Activated CD8-positive, alpha-beta memory T cell treated with anti-CD3 and anti-CD28 coated beads for 36 hours (primary cell): ENCODE measurements around the gene PPP1R9A. TPM values are rescaled to one million over a fixed set of nuclear protein-coding genes. Genes with fewer than 3 reads are reported as not detected.

ENCODE experiments used
- CTCF ChIA-PET: fragments of 350-600 bp; sonication (Branson Sonifier 250); formaldehyde crosslinking; loops from one replicate; lab custom pipeline; 2021; ENCODE audit warnings: antibody characterized with exemption; lab: Charles Lee
- POLR2A ChIA-PET: fragments of 350-600 bp; sonication (Branson Sonifier 250); formaldehyde crosslinking; loops from one replicate; lab custom pipeline; 2021; ENCODE audit warnings: antibody characterized with exemption; lab: Charles Lee
- total RNA-seq, 2 experiments: library from RNA; stranded (reverse); gene quantifications; one replicate each; pipeline ENCODE4 v1.2.3, GENCODE V29; 2021

The PPP1R9A gene
- total RNA-seq, 2 experiments from 2014 or later, result 0.08 to 0.15 TPM

DNA sequence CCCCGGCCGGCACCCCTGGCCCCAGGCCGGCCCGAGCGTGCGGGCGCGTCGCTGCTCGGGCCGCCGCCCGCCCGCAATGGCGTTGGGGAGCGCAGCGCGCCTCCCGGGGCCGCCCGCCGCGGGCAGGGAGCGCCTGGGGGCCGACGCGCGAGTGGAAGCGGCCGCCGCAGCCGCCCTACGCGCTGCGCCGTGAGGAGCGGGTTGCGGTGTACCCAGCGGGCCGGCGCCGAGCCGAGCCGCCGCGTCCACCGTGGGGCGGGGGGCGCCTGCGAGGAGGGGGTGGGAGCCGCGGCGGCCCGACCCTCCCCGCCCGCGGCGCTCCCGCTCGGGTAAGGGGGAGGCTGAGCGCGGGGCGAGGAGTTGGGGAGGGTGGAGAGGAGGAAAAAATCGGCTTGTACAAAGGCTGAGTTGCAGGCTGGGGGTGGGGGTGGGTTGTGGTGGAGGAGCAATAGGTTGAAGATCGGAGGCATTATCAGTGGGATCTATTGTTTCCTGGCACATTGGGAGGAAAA is 473 bp downstream of the PPP1R9A start:
- POLR2A ChIA-PET, result no interaction called here
- CTCF ChIA-PET, result no interaction called here

DNA sequence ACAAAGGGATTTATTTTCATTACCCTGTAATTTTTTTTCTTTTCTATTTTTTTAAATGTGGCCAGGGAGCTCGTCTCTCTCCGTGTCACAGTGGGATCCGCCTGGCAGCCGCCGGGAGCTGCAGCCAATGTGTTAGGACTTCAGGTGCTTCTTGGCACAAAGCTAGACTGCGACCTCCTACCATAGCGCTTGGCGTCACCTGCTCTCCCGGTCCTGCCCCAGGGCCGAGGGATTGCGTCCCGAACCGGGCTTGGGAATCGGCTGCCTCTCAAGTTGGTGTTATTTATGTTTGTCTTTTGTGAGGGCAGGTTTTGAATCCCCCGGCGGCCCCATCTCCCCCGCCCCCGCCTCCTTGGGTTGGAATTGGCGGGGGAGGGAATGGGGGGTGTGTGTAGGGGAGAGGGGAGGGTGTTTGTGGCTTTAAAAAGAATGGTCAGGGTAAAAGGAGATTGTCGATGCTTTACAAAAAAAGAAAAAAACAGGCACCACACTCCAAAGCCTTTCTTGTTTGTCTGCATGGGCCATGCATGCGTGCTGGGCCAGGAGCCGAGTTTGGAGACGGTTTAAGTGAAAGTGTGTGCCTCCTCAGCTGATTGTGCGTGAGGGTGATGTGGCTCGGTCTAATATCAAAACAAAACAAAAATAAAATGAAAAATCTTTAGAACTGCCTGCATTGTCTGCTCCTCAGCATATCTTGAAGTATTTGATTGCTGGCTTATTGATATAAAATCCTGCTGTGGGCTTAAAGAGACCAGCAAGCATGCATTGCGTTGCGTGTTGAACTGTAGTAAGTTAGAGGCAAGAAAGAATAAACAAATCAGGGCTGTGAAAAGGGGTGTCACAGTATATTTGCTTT is 1.2 kb downstream of the PPP1R9A start:
- ChIA-PET CTCF (interaction anchor here (0.7 kb wide), 1 partner anchor 549 kb away, joined by 3 read pairs; no protein-coding TSS in a partner anchor), POLR2A (no interaction called here)

DNA sequence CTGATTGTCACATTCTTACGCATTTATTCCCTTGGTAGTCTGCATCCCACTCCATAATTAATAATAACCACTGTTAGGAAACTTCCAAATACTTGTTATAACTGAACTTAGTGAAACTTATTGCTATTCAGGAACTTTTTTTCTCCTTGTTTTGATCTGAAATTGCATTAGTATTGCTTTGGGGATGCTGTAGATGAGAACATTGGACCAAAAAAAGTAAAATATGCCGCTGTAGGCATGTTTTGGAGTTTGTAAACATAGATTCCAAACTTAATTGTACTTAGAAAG is 1.7 kb downstream of the PPP1R9A start:
- CTCF ChIA-PET, result interaction anchor here (0.7 kb wide), 1 partner anchor 550 kb away, joined by 3 read pairs; no protein-coding TSS in a partner anchor

DNA sequence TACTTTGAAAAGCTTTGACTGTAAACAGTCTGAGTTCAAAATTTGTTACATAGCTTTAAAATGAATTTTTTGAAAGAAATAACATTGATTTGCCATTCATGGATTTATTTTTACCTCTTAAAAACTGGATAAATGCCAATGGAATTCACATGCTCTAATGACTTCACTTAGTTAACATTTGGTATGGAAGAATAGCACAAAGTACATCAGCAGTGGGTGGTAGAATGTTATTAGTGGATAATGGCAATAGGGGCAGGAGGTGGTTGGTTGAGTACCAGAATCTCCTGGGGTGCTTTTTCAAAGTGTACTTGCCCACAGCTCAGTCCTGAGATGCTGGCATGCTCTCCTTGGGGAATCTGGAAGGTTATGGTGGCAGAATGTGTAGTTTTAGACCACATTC is 4.7 kb downstream of the PPP1R9A start:
- CTCF ChIA-PET, result no interaction called here

More for the DNA sequence above, 1.7 kb downstream of the PPP1R9A start:
- POLR2A ChIA-PET, result no interaction called here

DNA sequence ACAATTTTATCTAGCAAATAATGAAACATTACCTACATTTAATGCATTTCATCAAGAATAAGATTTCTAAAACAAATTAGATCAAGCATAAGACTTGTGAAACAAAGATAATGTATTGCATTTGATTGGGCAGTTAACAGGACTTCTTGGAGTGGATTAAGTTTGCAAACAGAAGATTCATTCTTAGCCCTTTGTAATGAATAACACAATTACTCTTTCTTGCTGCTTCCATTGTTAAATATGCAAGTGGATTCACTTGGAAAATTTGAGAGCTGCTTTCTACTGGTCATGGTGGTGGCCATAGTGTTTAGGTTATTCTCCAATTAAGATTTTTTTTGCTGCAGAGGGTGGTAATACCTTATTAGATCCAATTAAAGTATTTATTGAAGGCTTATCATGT is 6.0 kb downstream of the PPP1R9A start:
- CTCF ChIA-PET, result no interaction called here
- POLR2A ChIA-PET, result no interaction called here

More for the DNA sequence above, 4.7 kb downstream of the PPP1R9A start:
- POLR2A ChIA-PET, result no interaction called here

DNA sequence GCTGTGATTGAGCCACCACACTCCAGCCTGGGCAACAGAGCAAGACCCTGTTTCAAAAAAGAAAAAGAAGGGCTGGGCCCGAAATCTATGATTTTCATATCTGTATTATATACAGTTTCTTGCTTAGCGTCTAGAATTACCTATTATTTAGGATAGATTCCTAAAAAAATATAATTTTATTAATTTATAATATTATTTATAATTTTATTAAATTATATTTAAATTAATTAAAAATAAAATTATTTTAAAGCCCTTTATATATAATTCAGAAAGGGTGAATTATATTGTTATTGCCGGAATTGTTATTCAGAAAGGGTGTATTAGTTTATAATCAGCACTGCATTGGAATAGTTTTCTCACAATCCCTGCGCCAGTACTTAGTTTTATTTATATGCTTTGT is 14.5 kb downstream of the PPP1R9A start:
- CTCF ChIA-PET, result no interaction called here
- POLR2A ChIA-PET, result no interaction called here

DNA sequence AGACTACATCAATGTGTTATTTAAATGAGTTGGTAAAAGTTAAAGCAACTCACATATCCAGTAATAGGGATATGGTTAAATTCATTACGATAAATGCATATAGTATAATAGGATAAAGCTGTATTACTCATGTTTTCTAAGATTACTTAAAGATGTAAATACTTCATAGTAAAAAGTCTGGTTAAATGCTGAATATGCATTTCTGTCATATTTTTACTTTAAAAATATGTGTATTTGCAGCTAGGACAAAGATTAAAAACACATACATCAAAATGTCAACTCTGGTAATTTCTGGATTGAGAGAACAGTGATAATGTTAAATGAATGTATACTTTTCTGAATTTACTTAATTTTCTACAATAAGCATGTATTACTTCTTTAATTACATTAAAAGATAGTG is 15.1 kb downstream of the PPP1R9A start:
- ChIA-PET CTCF (no interaction called here), POLR2A (no interaction called here)

DNA sequence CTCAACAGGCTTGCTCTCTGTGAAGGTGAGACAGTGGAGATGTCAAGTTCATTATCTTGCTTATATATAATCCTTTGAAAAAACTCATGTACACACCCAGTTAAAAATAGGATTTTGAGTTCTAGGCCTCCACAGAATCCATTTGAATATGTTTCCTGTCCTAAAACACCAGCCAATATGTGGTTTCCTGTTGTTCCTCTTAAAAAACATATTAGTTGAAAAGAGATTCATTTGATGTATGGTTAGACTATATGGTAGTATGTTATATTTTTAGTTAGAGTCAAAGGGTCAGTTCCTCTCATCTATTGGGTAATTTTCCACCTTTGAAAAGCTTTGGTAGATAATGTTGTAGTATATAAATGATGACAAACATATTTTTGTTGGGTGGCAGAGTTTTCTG is 16.0 kb downstream of the PPP1R9A start:
- POLR2A ChIA-PET, result no interaction called here
- CTCF ChIA-PET, result no interaction called here

DNA sequence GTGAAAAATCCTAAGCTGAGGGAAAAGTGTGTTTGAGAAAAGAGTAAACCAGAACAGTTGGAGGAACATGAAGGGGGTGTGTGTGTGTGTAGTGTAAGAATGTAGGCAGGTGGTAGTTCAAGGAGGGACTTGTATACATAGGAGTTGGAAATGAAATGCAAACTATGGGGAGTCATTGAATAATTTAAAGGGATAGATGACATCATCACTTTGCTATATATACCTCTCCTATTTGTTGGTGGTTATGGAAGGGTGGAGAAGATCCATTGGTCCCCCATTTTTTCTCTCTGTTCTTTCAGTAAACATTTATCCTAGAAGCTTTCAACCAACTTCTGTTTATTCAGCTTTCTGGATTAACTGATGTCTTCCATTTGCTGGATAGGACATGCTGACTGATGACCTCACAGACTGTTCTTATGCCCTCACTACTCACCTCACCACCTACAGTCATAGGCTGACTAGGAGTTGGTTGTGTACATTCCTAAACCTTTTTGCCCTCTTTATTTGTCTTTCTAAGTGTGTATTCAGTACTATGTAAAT is 20.8 kb downstream of the PPP1R9A start:
- CTCF ChIA-PET, result no interaction called here
- POLR2A ChIA-PET, result no interaction called here

DNA sequence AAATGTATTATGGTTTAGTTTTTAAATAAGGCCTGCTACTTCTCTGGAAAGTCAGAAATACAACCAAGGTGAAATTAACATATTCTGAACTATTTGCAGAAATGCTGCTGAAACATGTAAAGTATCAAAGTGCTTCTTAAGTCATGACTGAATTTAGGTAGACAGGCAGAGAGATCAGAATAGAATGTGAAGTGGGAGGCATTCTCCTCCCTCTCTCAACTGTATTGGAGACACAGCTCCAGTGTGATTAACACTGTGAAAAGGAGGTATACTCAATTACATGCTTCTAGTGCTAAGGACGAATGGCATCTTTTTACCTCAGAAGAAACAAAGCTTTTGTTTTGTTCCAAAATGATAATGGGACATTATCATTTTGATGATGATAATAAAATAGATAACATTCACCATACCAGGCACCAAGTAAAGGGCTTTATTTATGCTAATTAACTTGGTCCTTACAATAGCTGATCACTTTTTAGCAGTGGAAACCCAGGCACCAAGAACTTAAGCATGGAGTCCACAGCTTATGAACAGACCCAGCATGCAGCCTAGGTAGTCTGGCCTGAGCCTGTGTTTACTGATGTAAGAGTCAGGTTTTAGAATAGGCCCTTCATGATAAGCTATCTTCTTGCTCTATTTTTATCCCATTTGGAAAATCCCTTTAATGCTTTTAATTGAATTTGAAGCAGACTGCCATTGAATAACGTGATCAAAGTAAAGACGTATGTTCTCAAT is 26.0 kb downstream of the PPP1R9A start:
- CTCF ChIA-PET, result no interaction called here
- POLR2A ChIA-PET, result no interaction called here

DNA sequence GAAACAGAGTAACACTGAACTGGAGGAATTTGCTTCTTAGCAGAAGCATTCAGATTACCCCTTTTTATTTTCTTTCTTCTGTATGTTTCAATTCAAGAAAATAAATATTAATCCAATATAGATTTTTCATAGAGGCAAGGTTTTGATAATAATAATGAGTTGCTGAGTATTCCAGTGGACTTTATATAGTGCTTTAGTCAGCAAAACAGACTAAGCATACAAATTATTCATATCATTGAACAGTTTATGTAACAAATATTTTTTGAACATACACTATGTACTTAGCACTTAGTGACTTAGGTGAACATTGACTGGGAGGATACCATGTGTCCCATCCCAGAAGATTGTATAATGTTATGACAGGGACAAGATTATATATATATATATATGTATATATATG is 32.0 kb downstream of the PPP1R9A start:
- ChIA-PET POLR2A (no interaction called here), CTCF (no interaction called here)

DNA sequence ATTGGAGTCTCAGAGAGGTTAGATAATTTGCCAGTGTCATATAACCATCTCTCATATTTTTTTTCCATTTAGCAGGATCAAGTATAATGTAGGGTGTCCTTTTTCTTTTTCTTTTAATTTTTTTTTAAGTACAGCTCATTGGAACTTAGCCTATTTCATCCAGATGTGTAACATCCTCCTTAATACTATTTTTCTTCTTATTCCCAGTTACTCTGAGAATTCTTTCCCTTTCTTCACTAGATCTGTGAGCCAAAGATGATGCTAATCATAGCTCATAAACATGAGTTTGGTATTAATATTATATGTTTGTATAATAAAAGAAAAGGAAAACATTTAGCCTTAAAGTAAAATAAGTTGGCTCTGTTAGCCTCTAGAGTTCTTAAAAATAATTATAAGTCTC is 32.8 kb downstream of the PPP1R9A start:
- ChIA-PET POLR2A (no interaction called here), CTCF (no interaction called here)

DNA sequence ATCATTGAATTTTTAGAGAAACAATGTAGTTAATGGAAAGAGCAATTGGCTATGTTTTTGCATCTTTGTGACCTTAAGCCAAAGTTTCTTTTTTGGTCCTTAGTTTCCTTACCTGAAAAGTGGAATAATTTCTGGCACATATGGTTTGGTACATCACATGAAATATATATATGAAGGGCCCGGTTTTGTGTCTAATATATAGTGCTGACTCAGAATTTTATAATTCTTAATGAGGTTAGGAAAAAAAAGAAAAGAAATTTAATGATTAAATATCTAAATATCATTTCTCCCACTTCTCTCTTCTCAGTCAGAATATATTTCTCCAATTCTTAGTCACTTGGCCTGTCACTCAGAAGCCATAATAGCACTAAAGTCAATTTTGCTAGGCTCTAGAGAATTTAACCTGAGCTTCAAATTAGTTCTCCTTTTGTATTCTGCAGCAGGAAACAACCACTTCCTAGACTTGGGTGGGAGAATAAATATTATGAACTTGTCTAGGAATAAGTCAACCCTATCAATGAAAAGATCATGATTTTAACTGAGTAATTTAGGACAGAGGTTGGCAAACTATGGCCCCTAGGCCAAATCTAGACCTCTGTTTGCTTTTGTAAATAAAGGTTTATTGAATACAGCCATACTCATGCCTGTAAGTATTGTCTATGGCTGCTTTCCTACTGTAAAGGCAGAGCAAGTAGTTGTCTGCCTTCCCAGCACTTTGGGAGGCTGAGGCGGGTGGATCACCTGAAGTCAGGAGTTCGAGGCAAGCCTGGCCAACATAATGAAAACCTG is 34.6 kb downstream of the PPP1R9A start:
- ChIA-PET CTCF (no interaction called here), POLR2A (no interaction called here)

DNA sequence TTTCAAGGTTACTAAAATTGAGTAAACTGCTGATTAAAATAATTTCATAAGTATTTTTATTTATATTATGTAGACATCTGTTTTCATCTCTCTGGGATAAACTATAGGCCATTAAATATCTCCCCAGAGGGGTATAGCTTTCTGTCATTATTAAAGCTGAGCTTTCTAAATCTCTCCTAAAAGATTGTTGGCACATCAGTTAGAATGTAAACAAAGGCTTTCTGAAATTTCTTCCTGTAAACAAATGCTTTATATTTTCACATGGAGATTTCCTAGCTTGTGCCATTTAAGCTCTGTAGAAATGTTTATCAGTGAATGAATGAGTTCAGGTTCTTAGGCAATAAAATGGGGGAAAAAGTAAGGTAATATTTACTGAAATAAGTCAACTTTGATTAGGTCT is 35.7 kb downstream of the PPP1R9A start:
- CTCF ChIA-PET, result no interaction called here
- POLR2A ChIA-PET, result no interaction called here

DNA sequence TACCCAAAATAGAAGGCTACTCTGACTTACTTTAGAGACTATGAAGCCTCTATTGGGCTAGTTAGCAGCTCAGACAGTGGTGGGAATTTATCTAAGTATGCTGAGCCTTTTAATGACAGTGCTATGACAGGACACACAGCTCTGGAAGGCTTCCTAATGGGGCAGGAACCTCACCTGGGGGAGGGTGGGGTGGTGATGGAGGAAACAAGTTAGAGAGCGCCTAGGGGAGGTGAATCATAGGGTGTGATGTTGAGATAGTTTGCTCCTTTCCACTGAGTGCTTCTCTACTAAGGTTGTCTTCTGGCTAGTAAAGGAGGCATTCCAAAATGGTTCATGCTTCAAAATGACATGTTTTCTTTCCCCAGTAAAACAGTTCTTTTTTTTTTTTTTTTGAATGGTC is 42.1 kb downstream of the PPP1R9A start:
- CTCF ChIA-PET, result no interaction called here

DNA sequence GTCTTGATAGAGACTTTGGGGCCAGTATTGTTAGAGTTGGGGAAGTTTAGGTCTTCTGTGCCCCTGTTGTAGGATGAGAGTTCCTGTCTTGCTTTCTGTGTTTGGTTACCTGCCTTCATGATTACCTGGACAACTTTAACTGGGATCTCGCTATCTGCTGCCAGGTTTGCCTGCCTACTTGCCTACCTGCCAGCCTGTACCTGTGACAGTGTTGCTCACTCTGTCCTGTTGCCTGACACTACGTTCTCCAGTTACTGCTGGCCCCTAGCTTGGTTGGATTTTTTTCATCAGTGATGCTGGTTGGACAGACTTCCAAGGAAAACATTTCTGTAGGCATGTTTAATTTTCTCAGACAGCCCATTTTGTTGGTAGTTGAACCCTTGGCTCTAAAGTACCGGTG is 48.4 kb downstream of the PPP1R9A start:
- ChIA-PET CTCF (no interaction called here), POLR2A (no interaction called here)

More for the DNA sequence above, 42.1 kb downstream of the PPP1R9A start:
- POLR2A ChIA-PET, result no interaction called here

DNA sequence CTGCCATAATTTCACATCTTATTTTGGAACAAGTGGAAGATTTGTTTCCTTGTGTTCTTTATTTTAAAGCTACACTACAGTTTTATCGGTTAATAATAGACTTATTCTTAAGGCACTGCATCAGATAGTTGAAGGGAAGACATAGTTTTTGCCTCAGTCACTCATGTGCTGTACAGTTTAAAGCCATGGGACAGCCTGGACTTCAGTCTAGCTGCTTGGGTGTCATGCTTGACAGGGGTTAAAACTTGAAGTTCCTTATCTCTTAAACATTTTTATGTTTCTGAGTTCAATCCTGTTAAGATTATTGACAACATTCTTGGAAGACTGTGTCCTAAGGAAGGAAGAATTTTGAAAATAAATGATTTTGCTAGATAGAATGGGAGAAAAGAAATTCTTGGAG is 49.7 kb downstream of the PPP1R9A start:
- CTCF ChIA-PET, result no interaction called here
- POLR2A ChIA-PET, result no interaction called here

DNA sequence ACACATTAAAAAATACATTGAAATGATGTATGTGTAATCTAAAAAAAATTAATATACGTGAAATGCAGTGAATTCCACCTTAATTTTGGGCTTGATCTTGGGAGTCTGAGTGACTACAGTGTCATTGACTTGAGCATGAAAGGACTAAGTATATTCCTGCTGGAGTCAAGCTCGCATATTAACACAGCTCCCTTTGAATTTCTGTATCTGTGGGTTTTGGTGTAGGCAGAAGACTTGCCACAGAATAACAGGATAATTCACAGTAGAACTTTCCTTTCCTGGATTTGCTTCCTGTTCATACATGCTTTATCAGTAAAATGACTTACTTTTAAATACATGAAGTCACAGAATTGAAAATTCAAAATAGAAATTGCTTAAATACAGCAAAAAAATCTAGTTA is 55.3 kb downstream of the PPP1R9A start:
- ChIA-PET POLR2A (no interaction called here), CTCF (no interaction called here)

DNA sequence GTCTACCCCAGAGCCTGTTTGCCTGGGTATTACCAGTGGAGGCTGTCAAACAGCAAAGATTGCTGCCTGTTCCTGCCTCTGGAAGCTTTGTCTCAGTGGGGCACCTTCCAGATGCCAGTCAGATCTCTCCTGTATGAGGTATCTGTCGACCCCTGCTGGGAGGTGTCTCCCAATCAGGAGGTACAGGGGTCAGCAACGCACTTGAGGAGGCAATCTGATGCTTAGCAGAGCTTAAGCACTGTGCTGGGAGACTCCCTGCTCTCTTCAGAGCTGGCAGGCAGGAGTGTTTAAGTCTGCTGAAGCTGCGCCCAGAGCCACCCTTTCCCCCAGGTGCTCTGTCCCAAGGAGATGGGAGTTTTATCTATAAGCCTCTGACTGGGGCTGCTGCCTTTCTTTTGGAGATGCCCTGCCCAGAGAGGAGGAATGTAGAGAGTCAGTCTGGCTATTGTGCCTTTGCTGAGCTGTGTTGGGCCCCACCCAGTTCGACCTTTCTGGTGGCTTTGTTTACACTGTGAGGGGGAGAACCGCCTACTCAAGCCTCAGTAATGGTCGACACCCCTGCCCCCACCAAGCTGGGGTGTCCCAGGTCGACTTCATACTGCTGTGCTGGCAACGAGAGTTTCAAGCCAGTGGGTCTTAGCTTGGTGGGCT is 62.2 kb downstream of the PPP1R9A start:
- ChIA-PET POLR2A (no interaction called here), CTCF (no interaction called here)
